MCF 10A (cell line): Measurements from ENCODE around the gene PRELP. TPM values are rescaled to one million over a fixed set of nuclear protein-coding genes. Genes with fewer than 3 reads are reported as not detected.

Source experiments
- BruUV-seq: library from RNA; stranded (reverse); fragments of 400-500 nt; replicated peaks from 2 replicates; lab custom pipeline; 2021; lab: Mats Ljungman, UMichigan
- CTCF ChIA-PET: fragments of 300-600 bp; sonication (Branson Sonifier 250); formaldehyde crosslinking; extraction: SDS; loops from one replicate; lab custom pipeline; 2021; ENCODE audit warnings: antibody characterized with exemption, inconsistent platforms; lab: Yijun Ruan, JAX
- POLR2A ChIA-PET: fragments of 300-600, 350-650 bp; sonication (Branson Sonifier 250); formaldehyde crosslinking; extraction: SDS; loops from one replicate; lab custom pipeline; 2020; ENCODE audit warnings: antibody characterized with exemption, inconsistent platforms; lab: Yijun Ruan, JAX
- DNase-seq: peaks from one replicate; pipeline ENCODE4 v3.0.0-alpha.2; 2018; ENCODE audit not compliant: unreplicated experiment
- H3K27ac Mint-ChIP-seq: one replicate; pipeline ENCODE4 v1.8.0; 2022; ENCODE audit warnings: mild to moderate bottlenecking, low read depth, mixed read lengths; ENCODE audit not compliant: unreplicated experiment
- H3K27me3 Mint-ChIP-seq: one replicate; pipeline ENCODE4 v1.8.0; 2022; ENCODE audit warnings: mixed read lengths; ENCODE audit not compliant: insufficient read depth, unreplicated experiment
- H3K36me3 Mint-ChIP-seq: one replicate; pipeline ENCODE4 v1.8.0; 2022; ENCODE audit warnings: mild to moderate bottlenecking, moderate library complexity, mixed read lengths; ENCODE audit not compliant: insufficient read depth, unreplicated experiment
- H3K4me1 Mint-ChIP-seq: one replicate; pipeline ENCODE4 v1.8.0; 2022; ENCODE audit warnings: mixed read lengths; ENCODE audit not compliant: insufficient read depth, unreplicated experiment
- H3K4me3 Mint-ChIP-seq: one replicate; pipeline ENCODE4 v1.8.0; 2022; ENCODE audit warnings: mild to moderate bottlenecking, moderate library complexity, mixed read lengths; ENCODE audit not compliant: unreplicated experiment
- H3K9me3 Mint-ChIP-seq: one replicate; pipeline ENCODE4 v1.8.0; 2022; ENCODE audit warnings: mixed read lengths; ENCODE audit not compliant: unreplicated experiment
- CTCF ChIP-seq: fragments of 200-600 bp; IDR thresholded peaks from one replicate; pipeline ENCODE4 v1.8.0; 2022; ENCODE audit warnings: antibody characterized with exemption, mild to moderate bottlenecking; ENCODE audit not compliant: unreplicated experiment
- intact Hi-C: fragments of 100-400 bp; cut with micrococcal nuclease; formaldehyde crosslinking; loops from 2 replicates; pipeline ENCODE4 v1.14.1; 2022
- total RNA-seq: library from RNA; stranded (reverse); gene quantifications from 2 replicates; pipeline ENCODE4 v1.2.3, GENCODE V29; 2022

The PRELP gene
- total RNA-seq, 1 experiment from 2014 or later, result not detected

GRCh38 chr1:203521074-203521794 is 45.6 kb downstream of the PRELP start:
- Mint-ChIP-seq H3K9me3 (no peaks in the 10 kb centered on the region), H3K27me3 (no peaks in the 10 kb centered on the region), H3K27ac (no peak overlapping the region), H3K4me1 (peaks cover 10% of the 10 kb centered on the region), H3K4me3 (no peak overlapping the region), H3K36me3 (no peaks in the 10 kb centered on the region)
- CTCF ChIA-PET, result interaction anchor here (0.6 to 1.0 kb wide), 3 partner anchors 19 to 243 kb away, joined by 3 to 5 read pairs (median 4); partner anchors contain the start of gene LAX1
- POLR2A ChIA-PET, result interaction anchor here (0.8 to 1.2 kb wide), 2 partner anchors 8 to 12 kb away, joined by 3 read pairs; no protein-coding TSS in a partner anchor
- no peak for DNase-seq
- BruUV-seq, result no TSS peak
- no peak for TF ChIP-seq CTCF
- intact Hi-C loops, result no loop called here

- no peaks in the 10 kb centered on the region for H3K27me3 Mint-ChIP-seq
- no peak overlapping the region for H3K4me3 Mint-ChIP-seq
- CTCF ChIA-PET, result interaction anchor here (0.6 to 1.1 kb wide), 4 partner anchors 14 to 243 kb away, joined by 3 to 5 read pairs (median 4); partner anchors contain the start of gene LAX1
- no peaks in the 10 kb centered on the region for H3K9me3 Mint-ChIP-seq
- H3K27ac Mint-ChIP-seq, result no peak overlapping the region
- BruUV-seq, result no TSS peak
- no peak for TF ChIP-seq CTCF
- H3K36me3 Mint-ChIP-seq, result no peaks in the 10 kb centered on the region
- POLR2A ChIA-PET, result interaction anchor here (0.5 to 0.8 kb wide), 4 partner anchors 9 to 909 kb away, joined by 3 read pairs; no protein-coding TSS in a partner anchor
- peaks cover 14% of the 10 kb centered on the region for H3K4me1 Mint-ChIP-seq
- intact Hi-C loops, result no loop called here
- no peak for DNase-seq
Measured at GRCh38 chr1:203521812-203522211, 46.2 kb downstream of the PRELP start.

DNA sequence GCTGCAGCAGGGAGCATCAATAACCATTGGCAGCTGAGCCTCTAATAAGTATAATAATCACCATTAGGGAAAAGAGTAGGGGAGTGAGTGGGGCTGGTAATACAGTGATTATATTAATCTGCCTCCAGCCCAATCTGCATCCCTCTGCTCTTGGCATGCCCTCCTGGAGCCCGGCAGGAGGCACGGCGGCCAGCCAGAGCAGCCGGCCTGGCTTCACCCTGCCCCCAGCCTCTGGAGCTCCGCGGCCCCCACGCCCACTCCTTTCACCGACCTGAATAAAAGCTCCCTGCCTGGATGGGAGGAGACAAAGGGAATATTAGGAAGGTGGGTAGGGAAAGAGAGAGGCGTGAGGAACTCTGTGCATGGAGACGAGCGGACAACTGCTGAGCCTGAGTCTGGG is 46.6 kb downstream of the PRELP start:
- Mint-ChIP-seq H3K4me3 (no peak overlapping the region), H3K4me1 (peaks cover 17% of the 10 kb centered on the region), H3K9me3 (no peaks in the 10 kb centered on the region), H3K27ac (no peak overlapping the region), H3K36me3 (no peaks in the 10 kb centered on the region), H3K27me3 (no peaks in the 10 kb centered on the region)
- no peak for TF ChIP-seq CTCF
- CTCF ChIA-PET, result interaction anchor here (0.8 to 1.1 kb wide), 2 partner anchors 14 to 242 kb away, joined by 3 to 4 read pairs; partner anchors contain the start of gene LAX1
- DNase-seq, result no peak
- intact Hi-C loops, result no loop called here
- no TSS peak for BruUV-seq
- POLR2A ChIA-PET, result interaction anchor here (0.5 to 0.6 kb wide), 3 partner anchors 9 to 908 kb away, joined by 3 read pairs; no protein-coding TSS in a partner anchor

GRCh38 chr1:203523667-203524066 is 48.1 kb downstream of the PRELP start:
- intact Hi-C loops, result no loop called here
- TF ChIP-seq CTCF, result no peak
- no peak for DNase-seq
- no TSS peak for BruUV-seq
- Mint-ChIP-seq H3K27ac (no peak overlapping the region), H3K4me1 (peaks cover 19% of the 10 kb centered on the region), H3K36me3 (no peaks in the 10 kb centered on the region), H3K27me3 (no peaks in the 10 kb centered on the region), H3K9me3 (no peaks in the 10 kb centered on the region), H3K4me3 (no peak overlapping the region)
- POLR2A ChIA-PET, result interaction anchor here (0.6 to 1.4 kb wide), 3 partner anchors 11 to 103 kb away, joined by 3 read pairs; partner anchors contain the start of gene ATP2B4
- CTCF ChIA-PET, result interaction anchor here (0.6 to 0.7 kb wide), 2 partner anchors 196 to 253 kb away, joined by 3 to 4 read pairs; no protein-coding TSS in a partner anchor
